Activated naive CD4-positive, alpha-beta T cell treated with anti-CD3 and anti-CD28 coated beads for 36 hours (primary cell): ENCODE measurements around the gene PODNL1. TPM values are rescaled to one million over a fixed set of nuclear protein-coding genes. Genes with fewer than 3 reads are reported as not detected.
A peak's percentile ranks its signal among the peaks of the same experiment; 100 is the strongest.
"Not testable (repeated sequence)": the region's sequence is repeated elsewhere in the genome, so short reads cannot be mapped to it uniquely, and the experiment has no call there.

ENCODE experiments used
- CTCF ChIA-PET: fragments of 350-600 bp; sonication (Branson Sonifier 250); formaldehyde crosslinking; loops from one replicate; lab custom pipeline; 2021; ENCODE audit warnings: antibody characterized with exemption; lab: Charles Lee
- DNase-seq: peaks from one replicate; pipeline ENCODE4 v3.0.0-alpha.2; 2020
- H3K27ac Mint-ChIP-seq: one replicate; pipeline ENCODE4 v1.8.0; 2021; ENCODE audit warnings: mild to moderate bottlenecking, mixed read lengths
- H3K27me3 Mint-ChIP-seq: one replicate; pipeline ENCODE4 v1.8.0; 2021; ENCODE audit warnings: low read depth, mixed read lengths
- H3K36me3 Mint-ChIP-seq: one replicate; pipeline ENCODE4 v1.8.0; 2021; ENCODE audit warnings: low read depth, mixed read lengths
- H3K4me1 Mint-ChIP-seq: one replicate; pipeline ENCODE4 v1.8.0; 2021; ENCODE audit warnings: low read depth, mixed read lengths
- H3K4me3 Mint-ChIP-seq: one replicate; pipeline ENCODE4 v1.8.0; 2021; ENCODE audit warnings: mild to moderate bottlenecking, moderate library complexity, mixed read lengths
- H3K9me3 Mint-ChIP-seq: one replicate; pipeline ENCODE4 v1.8.0; 2021; ENCODE audit warnings: mixed read lengths
- intact Hi-C: fragments of 100-400 bp; cut with micrococcal nuclease; formaldehyde crosslinking; loops from one replicate; pipeline ENCODE4 v1.15.1; 2023
- total RNA-seq, 2 experiments: library from RNA; stranded (reverse); gene quantifications; one replicate each; pipeline ENCODE4 v1.2.3, GENCODE V29; 2021

The PODNL1 gene
- total RNA-seq, 2 experiments from 2014 or later = 0.29 TPM; not detected in 1

DNA sequence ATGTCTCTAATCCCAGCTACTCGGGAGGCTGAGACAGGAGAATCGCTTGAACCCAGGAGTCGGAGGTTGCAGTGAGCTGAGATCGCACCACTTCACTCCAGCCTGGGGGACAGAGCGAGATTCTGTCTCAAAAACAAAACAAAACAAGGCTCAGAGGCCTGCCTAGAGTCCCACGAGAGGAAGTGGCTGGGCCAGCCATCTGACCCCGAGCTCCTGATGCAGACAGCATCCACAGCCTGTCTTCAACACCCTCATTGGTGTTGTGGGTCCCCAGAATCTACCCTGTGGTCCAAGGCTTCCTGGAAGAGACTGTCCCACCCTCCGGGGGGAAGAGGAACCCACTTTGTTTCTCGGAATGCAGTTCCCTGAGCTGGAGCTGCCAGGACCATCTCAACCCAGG lies 43.2 kb upstream of the PODNL1 start:
- H3K36me3 Mint-ChIP-seq = peaks cover 4% of the 10 kb centered on the region
- no peak for DNase-seq
- CTCF ChIA-PET = interaction anchor here (0.8 to 1.1 kb wide), 2 partner anchors 22 to 28 kb away, joined by 3 read pairs; no protein-coding TSS in a partner anchor
- no peak overlapping the region for H3K4me3 Mint-ChIP-seq
- no peaks in the 10 kb centered on the region for H3K9me3 Mint-ChIP-seq
- peaks cover 39% of the 10 kb centered on the region for H3K4me1 Mint-ChIP-seq
- intact Hi-C loops = no loop called here
- H3K27ac Mint-ChIP-seq = no peak overlapping the region
- no peaks in the 10 kb centered on the region for H3K27me3 Mint-ChIP-seq

DNA sequence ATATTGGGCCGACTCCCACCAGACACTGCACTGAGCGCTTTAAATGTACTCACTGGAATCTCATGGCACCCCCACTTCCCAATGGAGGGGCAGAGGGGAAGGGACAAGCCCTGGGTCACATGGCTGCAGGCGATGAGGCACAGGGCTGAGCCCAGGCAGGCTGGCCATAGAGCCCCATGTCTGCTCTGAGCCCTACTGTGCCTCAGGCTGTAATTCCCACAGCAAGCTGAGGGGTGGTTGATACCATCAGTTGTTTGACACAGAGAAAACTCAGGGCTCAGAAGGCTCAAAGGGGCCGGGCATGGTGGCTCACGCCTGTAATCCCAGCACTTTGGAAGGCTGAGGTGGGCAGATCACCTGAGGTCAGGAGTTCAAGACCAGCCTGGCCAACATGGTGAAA lies 42.8 kb upstream of the PODNL1 start:
- H3K27ac Mint-ChIP-seq = no peak overlapping the region
- CTCF ChIA-PET = interaction anchor here (0.8 to 1.1 kb wide), 2 partner anchors 23 to 28 kb away, joined by 3 read pairs; no protein-coding TSS in a partner anchor
- H3K36me3 Mint-ChIP-seq = peaks cover 4% of the 10 kb centered on the region
- no peak overlapping the region for H3K4me3 Mint-ChIP-seq
- no peaks in the 10 kb centered on the region for H3K9me3 Mint-ChIP-seq
- H3K27me3 Mint-ChIP-seq = no peaks in the 10 kb centered on the region
- intact Hi-C loops = no loop called here
- no peak for DNase-seq
- H3K4me1 Mint-ChIP-seq = peaks cover 35% of the 10 kb centered on the region

DNA sequence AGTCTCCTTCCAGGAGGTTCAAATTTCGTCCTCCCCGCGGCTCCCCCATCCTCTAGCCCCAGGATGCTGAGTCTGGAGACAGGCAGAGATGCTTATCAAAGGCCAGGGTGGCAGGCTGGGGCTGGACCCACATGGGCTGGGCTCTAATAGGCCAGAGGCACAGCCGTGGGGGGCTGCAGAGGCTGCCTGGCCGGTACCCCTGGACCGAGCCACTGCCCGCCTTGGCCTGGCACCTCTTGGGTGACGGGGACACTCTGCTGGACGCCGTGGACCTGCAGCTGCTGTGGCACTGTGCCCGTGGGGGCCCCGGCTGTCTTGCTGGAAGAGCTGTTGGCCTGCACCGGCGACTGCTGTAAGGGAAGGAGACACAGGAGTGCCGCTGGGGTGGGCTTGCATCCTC lies 42.1 kb upstream of the PODNL1 start:
- Mint-ChIP-seq H3K4me3 (no peak overlapping the region), H3K27me3 (no peaks in the 10 kb centered on the region), H3K27ac (no peak overlapping the region), H3K36me3 (peaks cover 7% of the 10 kb centered on the region), H3K9me3 (no peaks in the 10 kb centered on the region), H3K4me1 (peaks cover 28% of the 10 kb centered on the region)
- intact Hi-C loops = no loop called here
- CTCF ChIA-PET = no interaction called here
- DNase-seq = no peak

DNA sequence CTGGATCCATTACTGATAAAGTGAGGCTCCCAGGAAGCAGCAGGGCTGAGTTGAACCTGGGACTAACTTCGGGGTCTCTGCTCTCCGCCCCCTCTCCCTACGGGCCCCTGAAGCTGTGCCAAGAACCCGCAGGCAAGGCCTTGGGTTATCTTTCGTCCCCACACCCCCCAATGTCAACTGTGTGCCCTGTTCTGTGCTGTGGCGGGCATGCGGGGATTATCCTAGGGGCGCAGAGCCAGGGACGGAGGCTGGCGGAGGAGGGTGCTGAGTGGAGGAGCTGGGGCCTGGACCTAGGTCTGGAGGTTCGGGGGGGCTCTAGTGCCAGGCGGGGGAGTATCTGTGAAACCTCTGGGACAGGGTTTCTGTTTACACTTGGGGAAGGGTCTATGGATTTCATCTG lies 41.5 kb upstream of the PODNL1 start:
- CTCF ChIA-PET = no interaction called here
- DNase-seq = no peak
- Mint-ChIP-seq H3K27me3 (no peaks in the 10 kb centered on the region), H3K36me3 (peaks cover 7% of the 10 kb centered on the region), H3K4me3 (no peak overlapping the region), H3K4me1 (peaks cover 22% of the 10 kb centered on the region), H3K9me3 (no peaks in the 10 kb centered on the region), H3K27ac (no peak overlapping the region)
- intact Hi-C loops = no loop called here

DNA sequence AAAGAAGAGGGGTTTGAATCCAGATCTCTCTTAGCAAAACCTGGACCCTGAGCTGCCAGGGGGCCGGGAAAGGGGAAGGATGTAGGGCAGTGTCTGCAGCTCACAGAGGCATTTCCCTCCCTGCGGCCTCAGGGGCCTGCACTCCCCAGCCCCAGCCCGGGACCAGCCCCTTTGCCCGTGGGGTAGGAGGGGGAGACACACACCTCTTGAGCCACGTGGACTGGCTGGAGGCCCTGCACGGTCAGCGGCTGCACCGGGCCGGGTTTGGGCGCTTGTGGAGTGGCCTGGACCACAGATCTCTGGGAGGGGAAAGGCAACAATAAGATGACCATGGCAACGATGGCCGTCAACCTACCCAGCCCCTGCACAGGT lies 41.0 kb upstream of the PODNL1 start:
- no peaks in the 10 kb centered on the region for H3K9me3 Mint-ChIP-seq
- DNase-seq = no peak
- H3K27me3 Mint-ChIP-seq = no peaks in the 10 kb centered on the region
- H3K4me1 Mint-ChIP-seq = peaks cover 22% of the 10 kb centered on the region
- no peak overlapping the region for H3K27ac Mint-ChIP-seq
- intact Hi-C loops = no loop called here
- H3K36me3 Mint-ChIP-seq = peaks cover 8% of the 10 kb centered on the region
- CTCF ChIA-PET = no interaction called here
- H3K4me3 Mint-ChIP-seq = no peak overlapping the region

DNA sequence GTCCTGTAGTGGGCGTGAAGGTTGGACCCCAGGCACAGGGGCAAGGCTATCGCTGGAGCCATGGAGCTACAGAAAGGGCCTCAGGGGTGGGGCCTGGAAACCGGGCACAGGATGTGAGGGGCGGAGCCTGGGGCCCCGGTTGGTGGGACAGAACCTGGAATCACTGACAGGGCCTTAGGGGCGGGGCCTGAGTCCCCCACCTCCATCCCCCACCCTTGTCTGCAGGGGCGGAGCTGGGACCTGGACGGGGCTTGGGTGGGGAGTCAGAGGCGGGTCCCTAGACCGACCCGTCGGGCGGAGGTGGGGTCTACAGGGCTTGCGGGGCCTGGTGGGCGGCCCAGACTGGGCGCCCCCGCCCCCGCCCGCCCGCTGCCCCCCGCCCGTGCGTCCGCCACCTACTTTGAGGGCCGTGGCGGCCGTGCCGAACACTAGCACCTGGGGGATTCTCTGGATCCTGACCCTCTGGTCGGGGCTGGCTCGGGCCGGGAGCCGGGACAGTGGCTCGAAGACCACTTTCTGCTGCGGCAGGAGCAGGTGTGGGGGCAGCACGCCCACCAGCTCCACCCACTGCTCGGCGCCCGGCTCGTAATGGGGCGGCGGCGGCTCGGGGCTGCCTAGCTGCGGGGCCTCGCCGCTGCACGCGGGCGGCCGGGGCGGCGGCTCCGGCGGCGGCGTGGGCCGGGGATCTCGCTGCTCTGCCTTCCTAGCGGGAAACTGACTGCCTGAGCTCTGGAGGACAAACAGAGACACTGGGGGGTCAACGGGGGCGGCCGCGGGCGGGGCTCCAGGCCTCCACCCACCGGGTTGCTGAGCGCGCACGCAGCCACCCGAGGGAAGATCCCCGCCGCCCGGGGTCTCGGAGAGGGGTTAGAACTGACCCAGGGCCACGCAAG lies 40.4 kb upstream of the PODNL1 start:
- Mint-ChIP-seq H3K27ac (no peak overlapping the region), H3K36me3 (peaks cover 11% of the 10 kb centered on the region), H3K9me3 (no peaks in the 10 kb centered on the region), H3K27me3 (no peaks in the 10 kb centered on the region), H3K4me3 (no peak overlapping the region), H3K4me1 (peaks cover 22% of the 10 kb centered on the region)
- no peak for DNase-seq
- CTCF ChIA-PET = no interaction called here
- intact Hi-C loops = no loop called here

DNA sequence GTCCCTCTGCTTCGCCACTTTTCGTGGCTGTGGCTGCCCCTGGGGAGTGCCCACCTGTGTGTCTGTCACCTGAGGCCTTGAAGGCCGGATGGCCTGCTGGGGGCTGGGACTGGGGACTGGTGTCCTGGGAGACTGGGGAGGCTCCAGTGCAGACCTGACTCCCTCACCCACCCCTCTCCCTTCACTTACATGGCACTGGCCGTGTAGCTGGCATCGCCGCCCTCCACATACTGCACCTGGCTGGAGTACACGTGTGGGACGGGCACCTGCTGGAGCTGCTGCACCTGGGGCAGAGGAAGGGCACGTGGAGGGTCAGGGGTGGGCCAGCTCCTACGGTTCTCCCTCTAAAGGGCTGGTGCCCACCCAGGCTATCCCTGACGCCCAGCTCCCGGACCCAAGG lies 39.6 kb upstream of the PODNL1 start:
- Mint-ChIP-seq H3K4me3 (no peak overlapping the region), H3K27me3 (no peaks in the 10 kb centered on the region), H3K27ac (no peak overlapping the region), H3K36me3 (peaks cover 13% of the 10 kb centered on the region), H3K9me3 (no peaks in the 10 kb centered on the region), H3K4me1 (peaks cover 16% of the 10 kb centered on the region)
- intact Hi-C loops = no loop called here
- DNase-seq = no peak
- CTCF ChIA-PET = no interaction called here

DNA sequence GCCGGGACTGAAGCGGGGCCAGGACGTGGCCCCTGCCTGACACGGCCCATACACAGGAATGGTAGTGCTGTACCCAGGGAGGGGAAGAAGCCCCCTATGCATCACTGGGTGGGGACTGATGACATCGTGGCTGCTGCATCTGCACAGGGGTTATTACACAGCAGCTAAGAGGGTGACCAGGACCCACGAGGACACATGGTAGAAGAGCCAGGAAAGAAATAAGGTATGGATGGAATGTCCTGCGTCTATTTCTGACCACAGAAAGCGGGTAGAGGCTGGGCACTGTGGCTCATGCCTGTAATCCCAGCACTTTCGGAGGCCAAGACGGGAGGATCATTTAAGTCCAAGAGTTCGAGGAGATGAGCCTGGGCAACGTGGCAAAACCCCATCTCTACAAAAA lies 38.2 kb upstream of the PODNL1 start:
- no peaks in the 10 kb centered on the region for H3K27me3 Mint-ChIP-seq
- CTCF ChIA-PET = no interaction called here
- DNase-seq = no peak
- peaks cover 9% of the 10 kb centered on the region for H3K36me3 Mint-ChIP-seq
- intact Hi-C loops = no loop called here
- no peaks in the 10 kb centered on the region for H3K9me3 Mint-ChIP-seq
- H3K4me3 Mint-ChIP-seq = no peak overlapping the region
- no peak overlapping the region for H3K27ac Mint-ChIP-seq
- H3K4me1 Mint-ChIP-seq = peaks cover 16% of the 10 kb centered on the region

DNA sequence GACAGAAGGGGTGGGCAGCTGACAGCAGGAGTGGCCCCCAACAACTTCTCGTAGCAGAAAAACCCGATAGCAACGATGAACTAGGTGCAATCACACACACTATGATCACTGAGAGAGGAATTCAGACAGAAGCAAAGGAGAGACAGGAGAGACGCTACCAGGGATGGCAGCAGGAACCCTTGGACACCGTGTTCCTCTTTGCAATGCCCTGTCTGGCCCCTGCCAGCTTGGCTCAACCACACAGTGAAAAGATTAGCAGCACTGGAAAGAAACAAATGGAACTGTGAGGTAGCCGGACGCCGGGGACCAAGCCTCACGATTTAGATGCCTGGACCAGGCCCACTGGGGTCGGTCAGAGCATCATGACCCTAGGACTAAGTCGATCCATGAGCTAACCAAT lies 37.7 kb upstream of the PODNL1 start:
- CTCF ChIA-PET = no interaction called here
- no peak overlapping the region for H3K27ac Mint-ChIP-seq
- H3K27me3 Mint-ChIP-seq = no peaks in the 10 kb centered on the region
- no peaks in the 10 kb centered on the region for H3K9me3 Mint-ChIP-seq
- no peak overlapping the region for H3K4me3 Mint-ChIP-seq
- peaks cover 16% of the 10 kb centered on the region for H3K4me1 Mint-ChIP-seq
- H3K36me3 Mint-ChIP-seq = peaks cover 9% of the 10 kb centered on the region
- no peak for DNase-seq
- intact Hi-C loops = no loop called here

DNA sequence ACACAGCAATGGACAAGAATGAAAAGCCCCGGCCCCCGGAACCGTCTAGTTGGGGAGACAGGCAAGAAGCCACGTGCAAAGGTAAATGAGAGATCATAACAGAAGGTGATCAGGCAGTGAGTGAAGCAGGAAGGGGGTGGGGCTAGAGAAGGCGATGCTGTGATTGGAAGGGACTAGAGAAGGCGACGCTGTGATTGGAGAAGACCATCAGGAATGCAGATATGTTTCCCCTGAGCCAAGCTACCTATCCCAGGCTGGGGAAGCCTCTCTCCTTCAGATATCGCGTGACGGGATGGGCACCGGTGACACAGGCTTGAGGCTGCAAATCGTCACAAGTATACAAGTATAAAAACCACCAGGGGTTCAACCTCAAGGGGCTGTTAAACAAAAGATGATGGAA lies 35.9 kb upstream of the PODNL1 start:
- H3K4me3 Mint-ChIP-seq = no peak overlapping the region
- peaks cover 10% of the 10 kb centered on the region for H3K4me1 Mint-ChIP-seq
- intact Hi-C loops = no loop called here
- H3K27me3 Mint-ChIP-seq = no peaks in the 10 kb centered on the region
- peak; percentile 62 for DNase-seq
- CTCF ChIA-PET = interaction anchor here (0.8 kb wide), 1 partner anchor 92 kb away, joined by 3 read pairs; no protein-coding TSS in a partner anchor
- peak overlapping the region; percentile 11 for H3K27ac Mint-ChIP-seq
- no peaks in the 10 kb centered on the region for H3K9me3 Mint-ChIP-seq
- H3K36me3 Mint-ChIP-seq = peaks cover 12% of the 10 kb centered on the region

DNA sequence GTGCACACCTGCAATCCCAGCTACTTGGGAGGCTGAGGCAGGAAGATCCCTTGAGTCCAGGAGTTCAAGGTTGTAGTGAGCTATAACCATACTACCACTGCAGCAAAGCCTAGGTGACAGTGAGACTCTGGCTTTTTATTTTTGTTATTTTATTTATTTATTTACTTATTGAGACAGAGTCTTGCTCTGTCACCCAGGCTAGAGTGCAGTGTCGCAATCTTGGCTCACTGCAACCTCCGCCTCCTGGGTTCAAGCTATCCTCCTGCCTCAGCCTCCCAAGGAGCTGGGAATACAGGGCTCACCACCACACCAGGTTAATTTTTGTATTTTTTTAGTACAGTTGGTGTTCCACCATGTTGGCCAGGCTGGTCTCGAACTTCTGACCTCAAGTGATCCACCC lies 35.3 kb upstream of the PODNL1 start:
- peaks cover 15% of the 10 kb centered on the region for H3K36me3 Mint-ChIP-seq
- DNase-seq, H3K4me3 Mint-ChIP-seq, H3K27ac Mint-ChIP-seq, H3K27me3 Mint-ChIP-seq, H3K9me3 Mint-ChIP-seq, intact Hi-C loops: not testable (repeated sequence)
- H3K4me1 Mint-ChIP-seq = peaks cover 10% of the 10 kb centered on the region
- CTCF ChIA-PET = interaction anchor here (0.6 kb wide), 1 partner anchor 49 kb away, joined by 3 read pairs; no protein-coding TSS in a partner anchor

DNA sequence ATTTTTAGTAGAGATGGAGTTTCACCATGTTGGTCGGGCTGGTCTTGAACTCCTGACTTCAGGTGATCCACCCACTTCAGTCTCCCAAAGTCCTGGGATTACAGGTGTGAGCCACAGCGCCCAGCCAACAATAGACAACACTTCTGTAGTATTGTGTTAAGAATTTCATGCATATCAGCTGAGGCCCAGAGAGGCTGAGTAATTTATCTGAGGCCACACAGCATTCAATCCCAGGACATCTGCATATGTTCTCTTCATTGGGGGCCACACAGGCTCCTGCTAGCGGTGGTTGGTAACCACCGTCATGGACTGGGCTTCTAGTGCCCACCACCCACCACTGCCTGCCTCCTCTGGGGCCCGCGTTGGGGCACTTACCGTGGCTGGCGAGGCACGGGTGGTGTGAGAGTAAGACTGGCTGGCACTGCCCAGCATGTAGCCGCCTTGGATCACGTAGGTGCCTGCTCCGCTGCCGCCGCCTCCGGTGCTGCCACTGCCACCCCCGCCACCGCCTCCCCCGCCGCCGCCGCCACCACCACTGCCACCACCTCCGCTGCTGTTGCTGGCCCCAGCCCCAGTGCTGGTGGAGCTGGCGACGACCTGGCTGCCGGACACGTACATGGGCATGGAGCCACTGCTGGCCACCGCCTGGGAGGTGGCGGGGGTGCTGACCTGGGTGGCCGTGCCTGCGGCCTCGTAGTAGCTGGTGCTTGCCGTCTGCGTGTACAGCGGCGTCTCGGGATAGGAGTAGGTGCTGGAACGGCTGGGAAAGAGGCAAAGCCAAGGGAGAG lies 34.3 kb upstream of the PODNL1 start:
- H3K27ac Mint-ChIP-seq = no peak overlapping the region
- CTCF ChIA-PET = interaction anchor here (0.6 kb wide), 1 partner anchor 289 kb away, joined by 4 read pairs; no protein-coding TSS in a partner anchor
- H3K4me3 Mint-ChIP-seq = no peak overlapping the region
- H3K27me3 Mint-ChIP-seq = no peaks in the 10 kb centered on the region
- DNase-seq = no peak
- H3K4me1 Mint-ChIP-seq = peaks cover 8% of the 10 kb centered on the region
- no peaks in the 10 kb centered on the region for H3K9me3 Mint-ChIP-seq
- intact Hi-C loops = no loop called here
- H3K36me3 Mint-ChIP-seq = peaks cover 15% of the 10 kb centered on the region
